Fibroblast of skin of right quadriceps (primary cell): ENCODE results near the gene PNMA8C.
"Not testable (repeated sequence)": the region's sequence is repeated elsewhere in the genome, so short reads cannot be mapped to it uniquely, and the experiment has no call there.

ENCODE experiments used
- DNase-seq: peaks from one replicate; pipeline ENCODE4 v3.0.0-alpha.2; 2013

PNMA8C gene

DNA sequence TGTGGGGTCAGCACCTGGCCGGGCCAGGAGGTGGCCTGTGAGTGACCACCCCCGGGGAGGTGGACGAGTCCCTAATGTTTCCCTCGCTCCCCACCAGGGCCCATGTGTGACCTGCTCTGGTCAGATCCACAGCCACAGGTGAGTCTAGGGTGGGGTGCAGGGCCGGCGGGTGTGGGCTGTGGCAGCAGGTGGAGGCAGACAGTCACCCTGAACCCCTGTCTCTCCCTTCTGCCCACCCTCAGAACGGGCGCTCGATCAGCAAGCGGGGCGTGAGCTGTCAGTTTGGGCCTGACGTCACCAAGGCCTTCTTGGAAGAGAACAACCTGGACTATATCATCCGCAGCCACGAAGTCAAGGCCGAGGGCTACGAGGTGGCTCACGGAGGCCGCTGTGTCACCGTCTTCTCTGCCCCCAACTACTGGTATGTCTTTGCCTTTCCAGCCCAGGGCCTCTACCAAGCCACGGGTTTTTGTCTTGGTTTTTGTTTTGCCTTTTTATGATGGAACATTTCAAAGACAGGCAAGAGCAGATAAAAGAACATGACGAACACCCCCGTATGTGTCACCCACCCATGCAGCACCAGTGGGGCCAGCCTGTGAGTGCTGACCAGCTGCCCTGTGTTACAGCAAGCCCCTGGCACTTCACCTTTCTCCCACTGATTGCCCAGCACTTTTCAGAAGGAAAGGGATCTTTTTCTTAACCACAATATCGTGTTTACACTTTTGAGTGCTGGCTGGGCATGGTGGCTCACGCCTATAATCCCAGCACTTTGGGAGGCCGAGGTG, 40.2 kb downstream of the PNMA8C start:
- DNase-seq = no peak

DNA sequence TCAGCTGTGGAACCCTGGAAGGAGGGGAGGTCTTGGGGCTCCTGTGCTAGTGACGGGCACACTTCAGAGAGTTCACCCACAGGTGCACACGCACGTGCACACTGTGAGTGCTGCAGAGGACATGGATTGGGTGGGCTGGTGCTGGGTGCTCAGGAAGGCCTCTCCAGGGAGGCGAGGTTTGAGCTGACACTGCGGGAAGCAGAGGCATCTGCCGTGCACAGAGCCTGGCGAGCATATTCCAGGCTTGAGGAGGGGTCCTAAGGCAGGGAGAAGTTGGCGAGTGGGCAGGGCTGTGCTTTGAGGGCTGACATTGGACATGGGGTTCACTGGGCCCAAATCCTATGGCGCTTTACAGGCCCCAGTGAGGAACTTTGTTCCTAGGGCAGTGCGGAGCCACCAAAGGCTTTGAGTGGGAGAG, 41.0 kb downstream of the PNMA8C start:
- no peak for DNase-seq

DNA sequence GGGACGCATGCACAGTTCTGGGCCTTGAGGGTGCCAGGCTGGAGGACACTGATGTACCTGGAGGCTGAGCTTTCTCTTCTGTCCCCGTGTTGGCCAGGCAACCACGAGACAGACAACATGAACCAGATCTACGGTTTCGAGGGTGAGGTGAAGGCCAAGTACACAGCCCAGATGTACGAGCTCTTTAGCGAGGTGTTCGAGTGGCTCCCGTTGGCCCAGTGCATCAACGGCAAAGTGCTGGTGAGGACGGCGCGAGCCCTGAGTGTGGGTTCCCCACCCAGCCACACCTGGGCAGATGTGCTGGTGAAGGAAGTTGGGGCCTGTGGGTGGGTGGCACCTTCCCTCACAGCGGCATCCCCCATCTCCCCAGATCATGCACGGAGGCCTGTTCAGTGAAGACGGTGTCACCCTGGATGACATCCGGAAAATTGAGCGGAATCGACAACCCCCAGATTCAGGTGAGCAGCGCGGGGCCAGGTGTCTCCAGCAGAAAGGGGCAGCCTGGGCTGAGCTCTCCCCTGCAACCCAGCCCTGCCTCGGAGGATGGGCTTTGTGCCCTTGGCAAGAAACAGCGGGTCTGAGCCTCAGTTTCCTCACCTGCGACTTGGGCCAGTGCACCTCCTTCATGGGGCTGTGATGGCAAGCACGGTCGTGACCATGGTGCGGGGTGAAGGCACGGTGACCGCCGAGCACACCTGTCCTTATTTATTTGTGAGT, 41.6 kb downstream of the PNMA8C start:
- DNase-seq = no peak

DNA sequence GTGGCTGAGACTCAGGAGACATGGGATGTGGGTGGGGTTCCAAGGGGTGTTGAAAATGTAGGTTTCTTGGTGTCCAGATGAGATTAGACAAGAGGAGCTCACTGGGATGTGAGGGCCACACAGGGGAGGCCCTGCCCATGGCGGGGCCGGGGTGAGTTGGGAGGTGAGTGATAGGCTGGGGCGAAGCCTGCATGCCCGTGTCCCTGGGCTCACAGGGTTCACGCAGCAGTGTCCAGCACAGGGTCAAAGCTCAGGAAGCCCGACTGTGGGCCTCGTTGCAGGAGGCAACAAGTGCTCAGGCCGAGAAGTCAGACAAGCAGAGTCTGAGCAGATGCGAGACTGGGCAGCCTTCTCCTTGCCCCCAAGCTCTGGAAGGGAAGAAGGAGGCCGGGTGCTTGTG, 42.6 kb downstream of the PNMA8C start:
- no peak for DNase-seq

DNA sequence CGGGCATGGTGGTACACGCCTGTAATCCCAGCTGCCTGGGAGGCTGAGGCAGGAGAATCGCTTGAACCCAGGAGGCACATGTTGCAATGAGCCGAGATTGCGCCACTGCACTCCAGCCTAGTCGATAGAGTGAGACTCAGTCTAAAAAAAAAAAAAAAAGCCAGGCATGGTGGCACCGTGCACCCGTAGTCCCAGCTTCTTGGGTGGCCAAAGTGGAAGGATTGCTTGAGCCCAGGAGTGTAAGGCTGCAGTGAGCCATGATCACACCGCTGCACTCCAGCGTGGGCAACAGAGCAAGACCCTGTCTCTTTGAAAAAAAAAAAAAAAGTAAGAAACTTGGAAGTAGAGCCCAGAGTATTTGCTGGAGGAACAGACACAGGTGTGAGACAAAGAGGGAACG, 43.1 kb downstream of the PNMA8C start:
- no peak for DNase-seq

DNA sequence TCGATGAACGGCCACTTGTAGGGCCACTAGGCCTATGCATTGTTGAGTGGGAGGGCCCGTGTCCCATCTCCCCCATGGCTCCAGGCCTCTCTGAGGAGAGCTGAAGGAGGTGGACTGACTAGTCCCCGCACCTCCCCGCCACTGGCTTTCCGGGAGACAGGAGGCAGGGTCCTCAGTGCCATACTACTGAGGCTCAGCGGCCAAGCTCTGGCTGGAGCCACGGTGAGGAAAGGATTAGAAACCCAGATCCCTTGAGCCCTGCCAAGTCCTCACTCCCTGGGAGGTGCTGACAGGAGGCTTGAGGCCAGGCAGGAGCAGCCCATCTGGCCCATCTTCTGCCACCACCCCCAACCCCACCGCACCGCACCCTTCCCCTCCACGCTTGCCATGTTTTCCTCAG, 44.3 kb downstream of the PNMA8C start:
- DNase-seq = no peak

DNA sequence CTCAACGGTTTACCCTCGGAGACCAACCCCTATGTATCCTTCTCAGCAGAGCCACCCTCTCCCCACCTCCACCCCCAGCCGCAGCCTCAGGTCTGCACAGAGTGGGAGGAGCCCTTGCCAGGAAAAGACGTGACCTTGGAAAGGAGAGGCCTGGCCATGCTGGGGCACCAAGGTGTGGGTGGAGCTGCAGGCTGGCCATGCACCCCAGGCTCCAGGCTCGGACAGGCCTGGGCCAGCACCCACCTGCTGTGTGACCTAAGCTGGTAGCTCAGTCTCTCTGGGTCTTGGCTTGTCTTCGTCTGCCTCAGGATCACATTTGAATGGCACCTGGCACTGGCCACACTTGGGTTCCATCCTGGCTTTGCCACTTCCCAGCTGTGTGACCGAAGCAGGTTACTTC, 44.9 kb downstream of the PNMA8C start:
- no peak for DNase-seq

DNA sequence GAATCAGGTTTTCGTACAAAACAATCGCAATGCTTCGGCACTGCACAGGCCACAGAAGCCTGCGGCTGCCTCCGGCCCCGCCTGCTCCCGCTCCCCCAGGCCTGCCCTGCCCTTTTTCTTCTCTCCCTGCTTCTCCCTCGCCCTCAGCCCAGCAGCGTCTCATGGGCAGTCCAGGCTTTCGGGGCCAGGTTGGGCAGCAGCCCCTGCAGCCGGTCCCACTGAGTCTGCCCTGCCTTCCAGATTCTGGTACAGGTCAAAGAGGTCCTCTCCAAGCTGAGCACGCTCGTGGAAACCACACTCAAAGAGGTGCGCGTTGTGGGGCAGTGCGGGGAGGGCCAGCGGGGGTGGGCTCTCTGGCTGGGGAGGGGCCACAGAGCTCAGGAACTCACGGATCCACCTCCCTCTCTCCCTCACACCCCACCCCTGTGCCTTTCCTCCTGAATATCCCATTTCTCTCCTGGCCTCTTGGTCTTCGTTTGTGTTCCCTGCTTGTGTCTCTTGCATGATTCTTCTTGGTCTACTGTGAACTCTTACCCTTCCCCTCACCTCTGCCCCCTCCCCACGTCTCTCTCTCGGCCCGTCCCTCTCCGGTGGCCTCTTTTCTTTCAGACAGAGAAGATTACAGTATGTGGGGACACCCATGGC, 45.4 kb downstream of the PNMA8C start:
- DNase-seq = no peak

DNA sequence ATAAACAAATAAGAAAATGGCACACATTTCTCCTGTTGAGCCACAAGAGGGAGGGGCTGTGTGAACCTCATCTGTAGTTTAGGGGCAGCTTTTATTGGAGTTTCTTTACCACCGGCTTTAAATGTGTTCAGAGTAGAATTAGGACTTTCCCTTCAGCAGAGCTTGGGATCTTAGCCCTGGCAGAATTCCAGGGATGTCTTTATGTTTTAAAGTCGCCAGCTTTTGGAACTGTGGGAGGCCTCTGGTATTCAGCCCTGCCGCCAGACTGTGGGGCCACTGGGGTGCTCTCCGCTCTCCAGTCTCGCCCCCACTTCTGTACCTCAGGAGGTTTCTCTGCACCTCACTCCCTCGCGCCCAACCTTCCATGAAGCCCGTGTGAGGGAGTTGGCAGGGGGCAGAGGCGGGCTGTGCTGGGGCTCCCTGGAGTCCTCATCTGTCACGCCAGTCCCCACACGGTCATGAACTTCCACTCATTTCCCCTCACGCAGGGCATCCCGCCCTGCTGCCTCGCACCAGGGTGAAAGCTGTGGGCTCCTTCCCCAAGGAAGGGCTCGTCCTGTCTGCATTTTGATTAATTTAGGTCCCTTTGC, 46.9 kb downstream of the PNMA8C start:
- peak; percentile 31 for DNase-seq

DNA sequence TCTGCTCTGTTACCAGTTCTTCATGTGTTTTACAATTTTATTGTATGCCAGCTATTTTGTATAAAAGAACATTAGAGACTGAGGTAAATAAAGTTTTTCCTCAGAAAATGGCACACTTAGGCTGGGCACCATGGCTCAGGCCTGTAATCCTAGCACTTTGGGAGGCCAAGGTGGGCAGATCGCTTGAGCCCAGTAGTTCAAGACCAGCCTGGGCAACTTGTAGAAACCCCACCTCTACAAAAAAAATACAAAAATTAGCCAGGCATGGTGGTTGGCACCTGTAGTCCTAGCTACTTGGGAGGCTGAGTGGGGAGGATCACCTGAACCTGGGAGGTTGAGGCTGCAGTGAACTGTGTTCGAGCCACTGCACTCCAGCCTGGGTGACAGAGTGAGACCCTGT, 47.4 kb downstream of the PNMA8C start:
- DNase-seq = no peak

DNA sequence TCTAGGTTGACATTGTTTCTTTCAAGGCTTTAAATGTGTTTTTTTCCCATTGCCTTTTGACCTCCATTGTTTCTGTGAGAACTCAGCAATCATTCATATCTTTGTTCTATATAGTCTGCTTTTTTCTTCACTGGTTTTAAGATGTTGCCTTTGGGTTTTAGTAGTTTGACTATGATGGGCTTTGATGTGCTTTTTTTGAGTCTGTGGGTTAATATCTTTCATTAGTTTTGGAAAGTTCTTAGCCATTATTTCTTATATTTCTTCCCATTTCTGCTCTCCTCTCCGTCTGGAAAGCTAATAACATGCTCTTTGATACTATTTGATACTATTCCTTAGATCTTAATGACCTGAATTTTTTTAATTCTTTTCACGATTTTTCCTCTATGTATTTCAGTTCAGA, 48.0 kb downstream of the PNMA8C start:
- DNase-seq = no peak

DNA sequence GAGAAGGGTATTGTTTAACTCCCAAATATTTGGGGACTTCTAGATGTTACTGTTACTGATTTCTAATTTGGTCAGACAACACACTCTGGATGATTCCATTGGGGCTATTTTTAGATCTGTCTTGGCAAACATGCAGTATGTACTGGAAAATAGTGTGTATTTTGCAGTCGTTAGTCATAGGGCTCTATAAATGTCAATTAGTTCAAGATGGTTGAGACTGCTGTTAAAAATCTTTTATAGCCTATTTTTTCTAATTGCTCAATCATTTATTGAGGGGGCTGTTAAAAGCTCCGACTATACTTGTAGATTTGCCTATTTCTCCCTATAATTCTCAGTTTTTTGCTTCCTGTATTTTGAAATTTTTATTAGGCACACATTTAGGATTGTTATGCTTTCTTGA, 50.5 kb downstream of the PNMA8C start:
- DNase-seq = peak; percentile 92

DNA sequence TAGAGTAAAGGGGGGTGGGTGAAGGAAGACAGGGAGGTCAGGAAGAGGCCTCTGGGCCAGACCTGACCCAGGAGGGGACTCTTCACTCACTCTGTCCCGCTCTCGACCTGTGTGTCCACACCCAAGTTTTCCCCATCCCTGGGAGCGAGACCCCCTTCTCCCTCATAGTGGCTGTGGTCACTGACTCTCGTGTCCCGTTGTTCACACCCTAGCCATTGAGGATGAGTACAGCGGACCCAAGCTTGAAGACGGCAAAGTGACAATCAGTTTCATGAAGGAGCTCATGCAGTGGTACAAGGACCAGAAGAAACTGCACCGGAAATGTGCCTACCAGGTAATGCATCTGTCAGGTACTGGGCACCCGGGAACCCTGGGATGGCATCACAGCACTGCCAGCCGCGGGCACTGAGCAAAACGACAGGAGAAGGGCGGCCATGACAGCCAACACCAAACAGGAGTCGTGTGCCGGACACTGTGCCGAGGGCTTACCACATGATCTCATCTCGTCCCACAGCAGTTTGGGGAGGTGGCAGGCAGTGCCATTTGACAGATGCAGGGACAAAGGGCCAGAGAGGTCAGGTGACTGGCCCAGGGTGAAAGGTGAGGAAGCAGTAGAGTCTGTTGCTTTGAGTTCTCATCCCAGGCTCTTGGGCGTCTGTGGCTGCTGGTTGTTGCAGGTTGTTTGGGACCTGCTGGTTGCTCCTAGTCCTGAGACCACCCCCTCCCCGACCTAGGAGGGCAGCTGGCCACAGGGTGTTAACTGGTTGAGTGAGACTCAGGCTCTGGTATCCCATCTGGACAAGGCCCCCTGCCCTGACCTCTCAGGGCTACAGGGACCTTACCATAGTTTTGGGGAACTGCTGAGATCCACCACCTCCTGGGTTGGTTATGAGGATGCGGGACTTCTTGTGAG, 52.2 kb downstream of the PNMA8C start:
- DNase-seq = no peak

DNA sequence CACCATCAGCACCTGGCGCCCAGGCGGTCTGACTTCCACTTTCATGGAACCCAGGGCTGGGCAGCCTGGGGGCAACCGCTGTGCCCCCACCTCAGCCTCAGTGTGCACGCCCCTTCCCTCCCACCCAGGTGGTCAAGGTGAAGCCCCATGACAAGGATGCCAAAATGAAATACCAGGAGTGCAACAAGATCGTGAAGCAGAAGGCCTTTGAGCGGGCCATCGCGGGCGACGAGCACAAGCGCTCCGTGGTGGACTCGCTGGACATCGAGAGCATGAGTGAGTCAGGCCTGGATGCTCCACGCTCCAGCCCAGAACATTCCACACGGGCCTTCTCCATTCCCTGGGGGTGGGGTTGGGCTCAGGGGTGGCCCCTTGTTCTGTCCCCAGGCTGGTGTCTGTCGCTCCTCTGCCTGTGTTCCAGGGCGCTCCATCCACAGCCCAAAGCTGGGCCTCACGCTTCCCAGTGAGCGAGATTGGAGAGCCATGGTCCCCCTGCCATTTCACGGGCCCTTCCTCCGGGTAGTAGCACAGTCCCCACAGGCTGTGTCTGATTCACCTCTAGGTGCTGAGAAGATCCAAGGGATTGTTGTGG, 53.2 kb downstream of the PNMA8C start:
- not testable (repeated sequence) for DNase-seq
